H1 (cell line): Measurements from ENCODE around the gene NMD3. TPM values are rescaled to one million over a fixed set of nuclear protein-coding genes. Genes with fewer than 3 reads are reported as not detected.

Experiments used
- CTCF ChIA-PET: fragments of 300-600 bp; sonication (Branson Sonifier 250); formaldehyde crosslinking; loops from one replicate; lab custom pipeline; 2021; ENCODE audit not compliant: partially characterized antibody; lab: Charles Lee
- POLR2A ChIA-PET: fragments of 300-600 bp; sonication (Branson Sonifier 250); formaldehyde crosslinking; loops from one replicate; lab custom pipeline; 2021; ENCODE audit warnings: inconsistent platforms; ENCODE audit not compliant: partially characterized antibody; lab: Charles Lee
- DNase-seq, 2 experiments: peaks; one replicate each; pipeline versions ENCODE4 v3.0.0 to v3.0.0-alpha.2; 2010 to 2022; ENCODE audit warnings: low spot score in 2 of 2, low read depth in 1 of 2, mixed read lengths in 1 of 2
- FAIRE-seq: peaks from 2 replicates; lab custom pipeline; 2011; peaks lifted over from hg19 to GRCh38; lab: Jason Lieb, UNC
- H2AFZ ChIP-seq: 2 replicates; pipeline ENCODE4 v1.8.1; 2012; ENCODE audit warnings: low read length, inconsistent platforms
- H2AK5ac ChIP-seq: 2 replicates; pipeline ENCODE4 v1.6.1; 2013; ENCODE audit warnings: low read depth, low read length
- H2BK120ac ChIP-seq: replicated peaks from 2 replicates; pipeline ENCODE3; 2013; ENCODE audit warnings: low read depth, low read length, inconsistent platforms
- H2BK12ac ChIP-seq: 2 replicates; pipeline ENCODE4 v1.6.1; 2013; ENCODE audit warnings: low read depth, low read length
- H2BK15ac ChIP-seq: 2 replicates; pipeline ENCODE4 v1.6.1; 2013; ENCODE audit warnings: low read length
- H2BK20ac ChIP-seq: 2 replicates; pipeline ENCODE4 v1.6.1; 2013; ENCODE audit warnings: low read length
- H2BK5ac ChIP-seq: 2 replicates; pipeline ENCODE4 v1.6.1; 2013; ENCODE audit warnings: low read depth, low read length
- H3K14ac ChIP-seq: 2 replicates; pipeline ENCODE4 v1.6.1; 2013; ENCODE audit warnings: inconsistent platforms; ENCODE audit not compliant: insufficient read length
- H3K18ac ChIP-seq: 2 replicates; pipeline ENCODE4 v1.6.1; 2013; ENCODE audit warnings: low read length; ENCODE audit errors: extremely low read depth
- H3K23ac ChIP-seq: 2 replicates; pipeline ENCODE4 v1.6.1; 2013; ENCODE audit warnings: inconsistent platforms; ENCODE audit not compliant: insufficient read length
- H3K23me2 ChIP-seq: 2 replicates; pipeline ENCODE4 v1.6.1; 2013; ENCODE audit warnings: low read depth, low read length
- H3K27ac ChIP-seq: 2 replicates; pipeline ENCODE4 v1.6.1; 2011; ENCODE audit warnings: low read depth, low read length, inconsistent platforms
- H3K27me3 ChIP-seq, 4 experiments: replicated peaks in 1 of 4; 1 replicate in 1 of 4; 2 replicates in 3 of 4; pipeline versions ENCODE4 v1.6.1 to v1.8.1; 2011 to 2013; ENCODE audit warnings: low read length in 3 of 4, mild to moderate bottlenecking in 3 of 4, inconsistent platforms in 2 of 4, mixed read lengths in 2 of 4, moderate library complexity in 1 of 4; ENCODE audit not compliant: control insufficient read depth in 3 of 4, insufficient read depth in 3 of 4; ENCODE audit errors: extremely low read depth in 1 of 4
- H3K36me3 ChIP-seq, 4 experiments: 2 replicates each; pipeline versions ENCODE4 v1.6.1 to v1.8.1; 2011 to 2013; ENCODE audit warnings: mild to moderate bottlenecking in 4 of 4, low read length in 3 of 4, moderate library complexity in 2 of 4, control low read depth in 1 of 4, inconsistent platforms in 1 of 4; ENCODE audit not compliant: insufficient read depth in 4 of 4, control insufficient read depth in 2 of 4
- H3K4ac ChIP-seq: replicated peaks from 2 replicates; pipeline ENCODE3; 2013; ENCODE audit warnings: low read length, low read depth, mixed read lengths, inconsistent platforms; ENCODE audit not compliant: insufficient read length
- H3K4me1 ChIP-seq, 4 experiments: replicated peaks in 1 of 4; 1 replicate in 1 of 4; 2 replicates in 3 of 4; pipeline versions ENCODE4 v1.6.1 to v1.8.1; 2011 to 2013; ENCODE audit warnings: low read length in 3 of 4, inconsistent platforms in 2 of 4, mixed read lengths in 1 of 4; ENCODE audit not compliant: insufficient read depth in 4 of 4, control insufficient read depth in 3 of 4
- H3K4me2 ChIP-seq, 2 experiments: 2 replicates each; pipeline versions ENCODE4 v1.6.1 to v1.8.1; 2011 to 2013; ENCODE audit warnings: low read depth in 2 of 2, low read length in 2 of 2, control low read depth in 1 of 2, inconsistent platforms in 1 of 2, mild to moderate bottlenecking in 1 of 2; ENCODE audit not compliant: insufficient read depth in 1 of 2
- H3K4me3 ChIP-seq, 4 experiments: fragments of 200-600, 300-600 bp in 1 of 4; sonication (generic), shearing (Covaris generic), sonication (Bioruptor Twin) in 1 of 4; 2 replicates each; pipeline versions ENCODE4 v1.5.1 to v1.8.1; 2011 to 2016; ENCODE audit warnings: low read length in 4 of 4, low read depth in 3 of 4, control low read depth in 2 of 4, inconsistent platforms in 2 of 4, mild to moderate bottlenecking in 2 of 4, mixed read lengths in 1 of 4, moderate library complexity in 1 of 4; ENCODE audit not compliant: insufficient read depth in 2 of 4; ENCODE audit errors: extremely low read depth in 1 of 4
- H3K56ac ChIP-seq: replicated peaks from 2 replicates; pipeline ENCODE3; 2013; ENCODE audit warnings: low read depth, mild to moderate bottlenecking, mixed read lengths, low read length, inconsistent platforms; ENCODE audit not compliant: insufficient read length
- H3K79me1 ChIP-seq: 2 replicates; pipeline ENCODE4 v1.6.1; 2013; ENCODE audit warnings: low read depth, low read length, control low read depth
- H3K79me2 ChIP-seq, 2 experiments: 2 replicates each; pipeline versions ENCODE4 v1.6.1 to v1.8.1; 2012 to 2013; ENCODE audit warnings: low read length in 2 of 2, mild to moderate bottlenecking in 2 of 2, inconsistent platforms in 1 of 2; ENCODE audit not compliant: insufficient read depth in 2 of 2, control insufficient read depth in 1 of 2
- H3K9ac ChIP-seq, 4 experiments: replicated peaks in 1 of 4; 1 replicate in 1 of 4; 2 replicates in 3 of 4; pipeline versions ENCODE4 v1.6.1 to v1.8.1; 2011 to 2013; ENCODE audit warnings: low read depth in 3 of 4, low read length in 3 of 4, control low read depth in 2 of 4, mild to moderate bottlenecking in 2 of 4, moderate library complexity in 2 of 4, inconsistent platforms in 1 of 4; ENCODE audit errors: extremely low read depth in 1 of 4
- H3K9me3 ChIP-seq, 2 experiments: 2 replicates each; pipeline versions ENCODE4 v1.6.1 to v1.8.1; 2012 to 2013; ENCODE audit warnings: mild to moderate bottlenecking in 2 of 2, moderate library complexity in 2 of 2, control low read depth in 1 of 2, inconsistent platforms in 1 of 2, low read depth in 1 of 2, low read length in 1 of 2, mixed read lengths in 1 of 2; ENCODE audit not compliant: insufficient read depth in 2 of 2
- H4K20me1 ChIP-seq, 2 experiments: replicated peaks in 1 of 2; 2 replicates each; pipeline versions ENCODE3 to v1.8.1; 2011 to 2013; ENCODE audit warnings: inconsistent platforms in 2 of 2, low read length in 2 of 2, mild to moderate bottlenecking in 1 of 2; ENCODE audit not compliant: insufficient read depth in 2 of 2, control insufficient read depth in 1 of 2
- H4K5ac ChIP-seq: 2 replicates; pipeline ENCODE4 v1.6.1; 2013; ENCODE audit warnings: low read length, low read depth, mixed read lengths, inconsistent platforms; ENCODE audit not compliant: insufficient read length
- H4K8ac ChIP-seq: 2 replicates; pipeline ENCODE4 v1.8.0; 2013; ENCODE audit warnings: mild to moderate bottlenecking, moderate library complexity, low read length, inconsistent platforms; ENCODE audit not compliant: insufficient read depth; ENCODE audit errors: extremely low read depth
- H4K91ac ChIP-seq: replicated peaks from 2 replicates; pipeline ENCODE3; 2013; ENCODE audit warnings: low read length, mixed read lengths, inconsistent platforms; ENCODE audit not compliant: insufficient read length
- ASH2L ChIP-seq: fragments of 200-600, 300-600 bp; sonication (generic); IDR thresholded peaks from one replicate; pipeline ENCODE4 v1.7.1; 2017; ENCODE audit warnings: low read length
- CHD1 ChIP-seq: IDR thresholded peaks from 2 replicates; pipeline ENCODE4 v1.6.1; 2012; ENCODE audit warnings: low read depth, low read length, improper control_type of control experiment
- CTCF ChIP-seq, 3 experiments: IDR thresholded peaks; 1 replicate in 2 of 3; 2 replicates in 1 of 3; pipeline versions ENCODE4 v1.5.1 to v1.6.1; 2011; ENCODE audit warnings: low read length in 3 of 3, mild to moderate bottlenecking in 3 of 3, inconsistent platforms in 2 of 3, low read depth in 1 of 3, moderate library complexity in 1 of 3; ENCODE audit not compliant: insufficient read depth in 1 of 3; ENCODE audit errors: control extremely low read depth in 1 of 3
- MAX ChIP-seq: IDR thresholded peaks from 2 replicates; pipeline ENCODE4 v1.6.1; 2012; ENCODE audit warnings: inconsistent platforms
- POU5F1 ChIP-seq: IDR thresholded peaks from 2 replicates; pipeline ENCODE4 v1.6.1; 2011; ENCODE audit warnings: low read depth, mild to moderate bottlenecking, low read length, moderate library complexity
- RAD21 ChIP-seq, 2 experiments: IDR thresholded peaks in 1 of 2; conservative IDR thresholded peaks in 1 of 2; 2 replicates each; pipeline ENCODE4 v1.6.1; 2011; ENCODE audit warnings: low read depth in 2 of 2, low read length in 2 of 2, improper control_type of control experiment in 1 of 2, inconsistent platforms in 1 of 2, mild to moderate bottlenecking in 1 of 2, moderate library complexity in 1 of 2
- RXRA ChIP-seq: IDR thresholded peaks from 2 replicates; pipeline ENCODE4 v1.6.1; 2011; ENCODE audit warnings: low read depth, mild to moderate bottlenecking, low read length, moderate library complexity; ENCODE audit not compliant: insufficient read depth
- TEAD4 ChIP-seq: IDR thresholded peaks from 2 replicates; pipeline ENCODE4 v1.6.1; 2012; ENCODE audit warnings: low read depth, low read length, inconsistent platforms, mixed read lengths
- WGBS, 2 experiments: shearing (Covaris generic) in 1 of 2; methylation state at CpG; one replicate each; pipeline versions ENCODE4 v1.1.6 to v1.1.7; 2013 to 2015; ENCODE audit warnings: low lambda C conversion rate in 2 of 2, mixed read lengths in 2 of 2, inconsistent platforms in 1 of 2, low coverage in 1 of 2, missing lambda C conversion rate in 1 of 2; ENCODE audit not compliant: insufficient replicate concordance in 2 of 2, insufficient coverage in 1 of 2, insufficient read length in 1 of 2; ENCODE audit errors: extremely low coverage in 1 of 2, missing lambda C conversion rate in 1 of 2; 5-methylcytosine and 5-hydroxymethylcytosine counted together
- polyA plus RNA-seq, 7 experiments: library from polyadenylated mRNA; depleted of rRNA in 3 of 7; stranded (reverse) in 5 of 7; unstranded in 2 of 7; fragments of >200 nt in 5 of 7; fragments of 200-250 nt in 2 of 7; gene quantifications; 1 replicate in 5 of 7; 2 replicates in 1 of 7; 4 replicates in 1 of 7; pipeline versions ENCODE4 v1.2.1 to v1.2.3, GENCODE V29; 2011 to 2013; ENCODE audit warnings: missing spikeins in 2 of 7, mixed read lengths in 2 of 7
- total RNA-seq: library from RNA; stranded (reverse); fragmentation: NEBNext Ultra II Directional; extraction: Animal tissue kit (Norgen Biotek cat#: 25700); gene quantifications from 2 replicates; pipeline ENCODE4 v1.2.1, GENCODE V29; 2021

The NMD3 gene
- total and polyA plus RNA-seq, 2 of the 8 experiments (the other 6 are each of a cell fraction or from before 2014, with no cell fraction given): 12.1 to 64.2 TPM

- Histone ChIP-seq H2BK15ac (no peak overlapping the region), H3K79me1 (no peaks in the 10 kb centered on the region), H2AFZ (no peak overlapping the region), H3K4me2 (no peak overlapping the region), H3K56ac (no peak overlapping the region), H4K20me1 (no peaks in the 10 kb centered on the region), H3K4me3 (no peak overlapping the region), H3K79me2 (no peaks in the 10 kb centered on the region), H4K8ac (no peak overlapping the region), H4K91ac (no peak overlapping the region), H3K14ac (no peak overlapping the region), H3K4ac (no peak overlapping the region), H2AK5ac (no peak overlapping the region), H3K27me3 (no peaks in the 10 kb centered on the region), H3K23ac (no peak overlapping the region), H3K23me2 (no peaks in the 10 kb centered on the region), H2BK120ac (no peak overlapping the region), H2BK20ac (no peak overlapping the region), H4K5ac (no peak overlapping the region), H3K27ac (no peak overlapping the region), H3K4me1 (no peaks in the 10 kb centered on the region), H2BK5ac (no peak overlapping the region), H2BK12ac (no peak overlapping the region), H3K36me3 (no peaks in the 10 kb centered on the region), H3K9ac (peak overlapping the region in 1 of 4 experiments; percentile 34; a peak in 1 of 7 replicates), H3K18ac (no peak overlapping the region), H3K9me3 (no peaks in the 10 kb centered on the region)
- DNase-seq: no peak
- 93% methylated on average over 1 of the region's 2 CpGs; no CpG with 5 or more reads in 1 of the 2 experiments for WGBS, 2 experiments
- POLR2A ChIA-PET: no interaction called here
- no peak for FAIRE-seq
- CTCF ChIA-PET: interaction anchor here (1.0 to 1.8 kb wide), 6 partner anchors 9 to 245 kb away, joined by 3 to 5 read pairs (median 4); partner anchors contain the start of gene B3GALNT1
- TF ChIP-seq TEAD4: peak; percentile 71
- no peak for TF ChIP-seq POU5F1
- no peak for TF ChIP-seq MAX
- no peak for TF ChIP-seq RXRA
- TF ChIP-seq RAD21 (IDR thresholded peaks at IDR 0.05 in 1 of 2, conservative IDR thresholded peaks at IDR 0.05 in 1 of 2; ENCODE audit: low read depth in 2 of 2, low read length in 2 of 2): peak; percentile 60 to 71
- no peak for TF ChIP-seq ASH2L
- peak in 2 of 3 experiments; percentile 47 to 56; a peak in 3 of 4 replicates for TF ChIP-seq CTCF (IDR thresholded peaks at IDR 0.05; ENCODE audit: control extremely low read depth in 1 of 3, insufficient read depth in 1 of 3, low read depth in 1 of 3, low read length in 3 of 3)
- no peak for TF ChIP-seq CHD1
These were observed 49.2 kb upstream of the NMD3 start for GRCh38 chr3:161171639-161172552.
